ENCODE data around the gene IL22RA1.

Gene IL22RA1

DNA sequence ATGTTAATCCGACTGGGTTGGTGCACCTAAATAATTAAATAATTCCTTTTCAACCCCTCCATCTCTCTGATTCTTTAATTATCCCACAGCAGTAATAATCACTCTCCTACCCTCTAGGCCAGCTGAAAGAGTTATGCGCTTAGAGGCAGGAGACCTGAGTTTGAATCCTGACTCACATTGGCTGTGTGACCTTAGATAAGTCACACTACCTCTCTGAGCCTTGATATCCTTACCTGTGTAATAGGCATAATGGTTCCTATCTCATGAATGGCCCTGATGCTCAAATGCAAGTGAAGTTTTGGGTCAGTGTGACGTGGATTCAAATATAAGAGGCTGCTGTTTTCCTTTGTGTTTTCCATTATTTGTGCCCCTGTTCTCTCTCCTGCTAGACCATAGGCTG lies 39.1 kb downstream of the IL22RA1 start:
- H3K4me1 ChIP-seq (ENCODE audit: insufficient read depth, low read length, severe bottlenecking): no peaks in the 10 kb centered on the region
- no peaks in the 10 kb centered on the region for H3K9me2 ChIP-seq (ENCODE audit: low read depth, low read length)
- no peaks in the 10 kb centered on the region for H3K36me3 ChIP-seq (ENCODE audit: insufficient read depth, low read length)
- H3K27me3 ChIP-seq (ENCODE audit: insufficient read depth, low read length): peaks cover 12% of the 10 kb centered on the region; the same call in 1 of the 2 replicates
- no peak overlapping the region for H3K9ac ChIP-seq (ENCODE audit: low read length)
- H3K79me2 ChIP-seq (ENCODE audit: insufficient read depth, low read length): no peaks in the 10 kb centered on the region
- no peak overlapping the region for H3K4me2 ChIP-seq (ENCODE audit: low read length)
- H3K4me3 ChIP-seq (ENCODE audit: low read depth, low read length, poor library complexity, severe bottlenecking): no peak overlapping the region
- no peak overlapping the region for H2AFZ ChIP-seq (ENCODE audit: low read length)
- no peaks in the 10 kb centered on the region for H3F3A ChIP-seq (ENCODE audit: insufficient read depth, low read length)
- no peaks in the 10 kb centered on the region for H3K9me3 ChIP-seq (ENCODE audit: low read length)
- TF ChIP-seq, protein P1, sequence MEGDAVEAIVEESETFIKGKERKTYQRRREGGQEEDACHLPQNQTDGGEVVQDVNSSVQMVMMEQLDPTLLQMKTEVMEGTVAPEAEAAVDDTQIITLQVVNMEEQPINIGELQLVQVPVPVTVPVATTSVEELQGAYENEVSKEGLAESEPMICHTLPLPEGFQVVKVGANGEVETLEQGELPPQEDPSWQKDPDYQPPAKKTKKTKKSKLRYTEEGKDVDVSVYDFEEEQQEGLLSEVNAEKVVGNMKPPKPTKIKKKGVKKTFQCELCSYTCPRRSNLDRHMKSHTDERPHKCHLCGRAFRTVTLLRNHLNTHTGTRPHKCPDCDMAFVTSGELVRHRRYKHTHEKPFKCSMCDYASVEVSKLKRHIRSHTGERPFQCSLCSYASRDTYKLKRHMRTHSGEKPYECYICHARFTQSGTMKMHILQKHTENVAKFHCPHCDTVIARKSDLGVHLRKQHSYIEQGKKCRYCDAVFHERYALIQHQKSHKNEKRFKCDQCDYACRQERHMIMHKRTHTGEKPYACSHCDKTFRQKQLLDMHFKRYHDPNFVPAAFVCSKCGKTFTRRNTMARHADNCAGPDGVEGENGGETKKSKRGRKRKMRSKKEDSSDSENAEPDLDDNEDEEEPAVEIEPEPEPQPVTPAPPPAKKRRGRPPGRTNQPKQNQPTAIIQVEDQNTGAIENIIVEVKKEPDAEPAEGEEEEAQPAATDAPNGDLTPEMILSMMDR (IDR thresholded peaks at IDR 0.05; ENCODE audit: low read length): no peak
- TF ChIP-seq EZH2 (IDR thresholded peaks at IDR 0.05; ENCODE audit: borderline replicate concordance, low read length): no peak
- H3K27ac ChIP-seq (ENCODE audit: low read depth, low read length, poor library complexity, severe bottlenecking): no peak overlapping the region
- no peaks in the 10 kb centered on the region for H4K20me1 ChIP-seq (ENCODE audit: insufficient read depth, low read length)

- H3K79me2 ChIP-seq (ENCODE audit: insufficient read depth, low read length): no peaks in the 10 kb centered on the region
- H3K27ac ChIP-seq (ENCODE audit: low read depth, low read length, poor library complexity, severe bottlenecking): no peak overlapping the region
- H3K4me3 ChIP-seq (ENCODE audit: low read depth, low read length, poor library complexity, severe bottlenecking): no peak overlapping the region
- H3K9me3 ChIP-seq (ENCODE audit: low read length): no peaks in the 10 kb centered on the region
- no peaks in the 10 kb centered on the region for H4K20me1 ChIP-seq (ENCODE audit: insufficient read depth, low read length)
- H3K27me3 ChIP-seq (ENCODE audit: insufficient read depth, low read length): peaks cover 12% of the 10 kb centered on the region; the same call in 1 of the 2 replicates
- H3K4me2 ChIP-seq (ENCODE audit: low read length): no peak overlapping the region
- H3F3A ChIP-seq (ENCODE audit: insufficient read depth, low read length): no peaks in the 10 kb centered on the region
- no peaks in the 10 kb centered on the region for H3K9me2 ChIP-seq (ENCODE audit: low read depth, low read length)
- no peak overlapping the region for H2AFZ ChIP-seq (ENCODE audit: low read length)
- TF ChIP-seq, protein P1 (IDR thresholded peaks at IDR 0.05; ENCODE audit: low read length): no peak
- no peak for TF ChIP-seq EZH2 (IDR thresholded peaks at IDR 0.05; ENCODE audit: borderline replicate concordance, low read length)
- H3K4me1 ChIP-seq (ENCODE audit: insufficient read depth, low read length, severe bottlenecking): no peaks in the 10 kb centered on the region
- no peak overlapping the region for H3K9ac ChIP-seq (ENCODE audit: low read length)
- no peaks in the 10 kb centered on the region for H3K36me3 ChIP-seq (ENCODE audit: insufficient read depth, low read length)
Measured at GRCh38 chr1:24103408-24103807, 39.5 kb downstream of the IL22RA1 start.

GRCh38 chr1:24102961-24103360 lies 40.0 kb downstream of the IL22RA1 start:
- Histone ChIP-seq H3K79me2 (ENCODE audit: insufficient read depth, low read length) (no peaks in the 10 kb centered on the region), H3K9me2 (ENCODE audit: low read depth, low read length) (no peaks in the 10 kb centered on the region), H3K9ac (ENCODE audit: low read length) (no peak overlapping the region), H3K4me1 (ENCODE audit: insufficient read depth, low read length, severe bottlenecking) (no peaks in the 10 kb centered on the region), H2AFZ (ENCODE audit: low read length) (no peak overlapping the region), H3K36me3 (ENCODE audit: insufficient read depth, low read length) (no peaks in the 10 kb centered on the region), H3K27me3 (ENCODE audit: insufficient read depth, low read length) (peaks cover 9% of the 10 kb centered on the region; the same call in 1 of the 2 replicates), H3K4me3 (ENCODE audit: low read depth, low read length, poor library complexity, severe bottlenecking) (no peak overlapping the region), H3K27ac (ENCODE audit: low read depth, low read length, poor library complexity, severe bottlenecking) (no peak overlapping the region), H3K4me2 (ENCODE audit: low read length) (no peak overlapping the region), H3F3A (ENCODE audit: insufficient read depth, low read length) (no peaks in the 10 kb centered on the region), H4K20me1 (ENCODE audit: insufficient read depth, low read length) (no peaks in the 10 kb centered on the region), H3K9me3 (ENCODE audit: low read length) (no peaks in the 10 kb centered on the region)
- no peak for TF ChIP-seq EZH2 (IDR thresholded peaks at IDR 0.05; ENCODE audit: borderline replicate concordance, low read length)
- TF ChIP-seq, protein P1 (IDR thresholded peaks at IDR 0.05; ENCODE audit: low read length): no peak
